ENCODE measurements around the gene TAOK1.

- TF ChIP-seq EZH2 (IDR thresholded peaks at IDR 0.05; ENCODE audit: borderline replicate concordance) (no peak), CTCF (IDR thresholded peaks at IDR 0.05; ENCODE audit: poor library complexity) (no peak), EZH2phosphoT487 (IDR thresholded peaks at IDR 0.05; ENCODE audit: low read depth, severe bottlenecking, unreplicated experiment) (no peak)
These were observed 30.4 kb upstream of the TAOK1 start for GRCh38 chr17:29359777-29360176.

Measured in hepatocyte (in vitro differentiated cells).